H54 (cell line): Measurements from ENCODE around the gene PEX12.

ENCODE experiments used
- DNase-seq: peaks from one replicate; pipeline ENCODE4 v3.0.0; 2011; ENCODE audit warnings: low spot score, mixed read lengths; ENCODE audit not compliant: insufficient read length
- FAIRE-seq: peaks from 3 replicates; lab custom pipeline; 2011; peaks lifted over from hg19 to GRCh38; lab: Jason Lieb, UNC
- POLR2A ChIP-seq: IDR thresholded peaks from 2 replicates; pipeline ENCODE4 v1.6.1; 2011; ENCODE audit warnings: low read depth, mild to moderate bottlenecking, low read length

The PEX12 gene

DNA sequence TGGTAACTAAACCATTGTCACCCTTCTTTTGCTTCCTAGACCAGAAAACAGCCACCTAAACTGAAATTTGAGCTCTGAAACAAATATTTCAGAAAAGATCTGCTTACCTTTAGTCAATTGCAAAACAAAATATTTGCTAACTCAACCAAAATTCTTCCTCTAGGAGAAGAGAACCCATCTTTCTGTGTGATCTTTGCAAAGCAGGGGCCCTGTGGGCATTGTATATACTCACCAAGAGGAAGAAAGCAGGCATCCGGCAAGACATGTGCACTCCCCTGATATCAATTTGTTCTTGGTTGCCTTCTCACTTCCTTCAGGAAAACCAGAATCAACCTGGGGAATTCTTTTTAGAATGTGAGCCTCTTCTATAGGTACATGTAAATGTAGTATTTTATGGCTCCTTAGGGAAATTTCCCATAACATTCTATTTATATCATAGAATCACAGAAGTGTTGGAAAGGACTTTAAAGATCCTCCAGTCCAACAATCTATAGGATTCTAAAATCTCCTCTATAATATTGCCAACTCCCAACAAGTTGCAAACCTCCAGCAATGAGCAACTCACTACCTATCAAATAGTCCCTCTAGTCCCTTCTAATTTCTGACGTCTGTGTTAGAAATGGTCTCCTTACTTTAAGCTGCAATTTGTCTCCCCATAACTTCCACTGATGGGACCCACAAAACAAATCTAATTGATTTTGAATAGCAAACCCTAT is 18.7 kb downstream of the PEX12 start:
- no peak for FAIRE-seq
- no peak for DNase-seq
- TF ChIP-seq POLR2A, result no peak

GRCh38 chr17:35557353-35557752 is 21.0 kb downstream of the PEX12 start:
- FAIRE-seq (no peak), DNase-seq (no peak)
- TF ChIP-seq POLR2A, result no peak

GRCh38 chr17:35555691-35556090 is 22.7 kb downstream of the PEX12 start:
- DNase-seq (no peak), FAIRE-seq (no peak)
- no peak for TF ChIP-seq POLR2A

GRCh38 chr17:35554668-35555067 is 23.7 kb downstream of the PEX12 start:
- DNase-seq (no peak), FAIRE-seq (no peak)
- no peak for TF ChIP-seq POLR2A

GRCh38 chr17:35553310-35553709 is 25.1 kb downstream of the PEX12 start:
- DNase-seq (no peak), FAIRE-seq (no peak)
- TF ChIP-seq POLR2A, result no peak

- TF ChIP-seq POLR2A, result no peak
- FAIRE-seq (no peak), DNase-seq (no peak)
Measured at GRCh38 chr17:35548978-35549377, 29.4 kb downstream of the PEX12 start.

GRCh38 chr17:35548208-35548810 is 30.1 kb downstream of the PEX12 start:
- TF ChIP-seq POLR2A, result no peak
- FAIRE-seq (no peak), DNase-seq (no peak)

DNA sequence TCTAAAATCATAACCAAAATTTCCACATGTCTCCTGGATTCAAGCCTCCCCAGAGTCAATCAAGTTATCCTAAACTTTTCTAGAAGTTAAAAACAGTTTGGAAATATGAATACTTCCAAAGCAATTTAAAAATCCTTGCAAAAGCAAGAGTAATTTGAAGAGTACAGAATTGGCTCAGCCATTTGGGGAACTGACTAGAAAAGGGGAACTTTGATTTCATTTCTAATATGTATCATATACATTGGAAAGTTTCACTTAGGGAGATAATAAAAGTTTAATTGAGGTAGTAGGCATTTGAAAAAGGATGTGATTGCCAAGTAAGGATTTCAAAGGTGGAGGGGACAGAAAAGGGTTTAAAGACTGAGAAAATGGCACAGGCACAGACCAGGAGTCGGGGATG is 31.9 kb downstream of the PEX12 start:
- FAIRE-seq, result no peak
- TF ChIP-seq POLR2A, result no peak
- no peak for DNase-seq

- DNase-seq (no peak), FAIRE-seq (no peak)
- no peak for TF ChIP-seq POLR2A
Measured at GRCh38 chr17:35545150-35545549, 33.2 kb downstream of the PEX12 start.

- FAIRE-seq, result no peak
- no peak for TF ChIP-seq POLR2A
Measured at GRCh38 chr17:35543856-35544255, 34.5 kb downstream of the PEX12 start.

DNA sequence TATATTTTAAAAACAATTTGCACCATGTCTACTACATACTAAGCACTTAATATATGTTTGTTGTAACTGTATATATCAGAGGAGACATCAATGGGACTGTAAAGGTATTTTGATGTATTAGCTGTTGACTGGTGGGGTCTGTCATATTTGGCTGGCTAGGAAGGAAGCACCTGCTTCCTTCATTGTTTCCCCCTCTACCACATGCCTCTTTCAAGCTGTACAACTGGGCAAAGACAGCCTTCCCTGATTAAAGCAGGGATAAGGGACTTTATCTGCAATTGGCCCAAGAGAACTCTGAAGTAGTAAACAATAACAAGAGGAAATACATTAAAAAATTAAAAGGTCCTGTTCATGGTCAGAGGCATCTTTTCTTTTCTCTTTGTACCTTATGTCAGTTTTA is 35.4 kb downstream of the PEX12 start:
- FAIRE-seq, result no peak
- no peak for DNase-seq
- TF ChIP-seq POLR2A, result no peak

More at GRCh38 chr17:35543856-35544255, 34.5 kb downstream of the PEX12 start:
- no peak for DNase-seq

- FAIRE-seq, result no peak
- no peak for DNase-seq
- TF ChIP-seq POLR2A, result no peak
Measured at GRCh38 chr17:35541434-35541833, 36.9 kb downstream of the PEX12 start.

GRCh38 chr17:35540589-35541404 is 37.6 kb downstream of the PEX12 start:
- FAIRE-seq (no peak), DNase-seq (peak; percentile 19)
- no peak for TF ChIP-seq POLR2A

GRCh38 chr17:35539659-35540026 is 38.7 kb downstream of the PEX12 start:
- TF ChIP-seq POLR2A, result no peak
- FAIRE-seq (no peak), DNase-seq (no peak)

GRCh38 chr17:35537601-35538141 is 40.7 kb downstream of the PEX12 start, which contains the start of gene SLFN12L:
SLFN12L (minus strand) TSS chr17:35537678; CDS start chr17:35522364, 15,314 bp downstream.
- FAIRE-seq (no peak), DNase-seq (no peak)
- TF ChIP-seq POLR2A, result no peak
